ENCODE data around the gene RAB20.

- TF ChIP-seq CTCF (IDR thresholded peaks at IDR 0.05) (no peak), POLR2A (IDR thresholded peaks at IDR 0.05) (no peak)
Measured at GRCh38 chr13:110533771-110534670, 27.5 kb downstream of the RAB20 start.

Measured in testis (tissue), 2 donors.